Endothelial cell of umbilical vein (primary cell): Measurements from ENCODE around the gene GDPD4. TPM values are rescaled to one million over a fixed set of nuclear protein-coding genes. Genes with fewer than 3 reads are reported as not detected.

Experiments
- BruUV-seq: library from RNA; stranded (reverse); fragments of 400-500 nt; replicated peaks from 2 replicates; lab custom pipeline; 2021; lab: Mats Ljungman, UMichigan
- CTCF ChIA-PET: fragments of 300-600, 350-600 bp; sonication (Branson Sonifier 250); formaldehyde crosslinking; loops from one replicate; lab custom pipeline; 2021; ENCODE audit warnings: antibody characterized with exemption, inconsistent platforms; lab: Charles Lee
- POLR2A ChIA-PET: fragments of 300-600, 350-600 bp; sonication (Branson Sonifier 250); formaldehyde crosslinking; loops from one replicate; lab custom pipeline; 2021; ENCODE audit warnings: antibody characterized with exemption, inconsistent platforms; lab: Charles Lee
- DNase-seq: peaks from one replicate; pipeline ENCODE4 v3.0.0-alpha.2; 2011; ENCODE audit warnings: low read depth, low spot score
- FAIRE-seq: peaks from 2 replicates; lab custom pipeline; 2011; peaks lifted over from hg19 to GRCh38; lab: Jason Lieb, UNC
- H2AFZ ChIP-seq: 2 replicates; pipeline ENCODE4 v1.6.0; 2012; ENCODE audit warnings: low read depth, low read length, control low read depth, inconsistent platforms
- H3K27ac ChIP-seq: 2 replicates; pipeline ENCODE4 v1.5.1; 2011; ENCODE audit warnings: low read depth, mild to moderate bottlenecking, control low read depth, low read length, moderate library complexity; ENCODE audit not compliant: insufficient read depth
- H3K27me3 ChIP-seq, 2 experiments: 2 replicates each; pipeline versions ENCODE4 v1.6.0 to v1.6.1; 2011; ENCODE audit warnings: low read length in 2 of 2, mixed read lengths in 1 of 2; ENCODE audit not compliant: control insufficient read depth in 2 of 2, insufficient read depth in 2 of 2
- H3K36me3 ChIP-seq, 2 experiments: 2 replicates in 1 of 2; 3 replicates in 1 of 2; pipeline ENCODE4 v1.5.1; 2011; ENCODE audit warnings: low read length in 2 of 2, mild to moderate bottlenecking in 1 of 2, moderate library complexity in 1 of 2; ENCODE audit not compliant: control insufficient read depth in 2 of 2, insufficient read depth in 2 of 2; ENCODE audit errors: extremely low read depth in 1 of 2
- H3K4me1 ChIP-seq: 3 replicates; pipeline ENCODE4 v1.5.1; 2011; ENCODE audit warnings: mild to moderate bottlenecking, low read length; ENCODE audit not compliant: control insufficient read depth, insufficient read depth; ENCODE audit errors: extremely low read depth
- H3K4me2 ChIP-seq: 2 replicates; pipeline ENCODE4 v1.6.1; 2011; ENCODE audit warnings: low read length, control low read depth, mixed read lengths; ENCODE audit not compliant: insufficient read depth
- H3K4me3 ChIP-seq, 3 experiments: fragments of 200-600 bp in 1 of 3; sonication (generic), shearing (Covaris generic) in 1 of 3; replicated peaks in 1 of 3; 2 replicates each; pipeline ENCODE4 v1.5.1; 2011 to 2016; ENCODE audit warnings: control low read depth in 3 of 3, low read length in 3 of 3, mild to moderate bottlenecking in 2 of 3, inconsistent platforms in 1 of 3, low read depth in 1 of 3, moderate library complexity in 1 of 3; ENCODE audit not compliant: insufficient read depth in 1 of 3
- H3K79me2 ChIP-seq: 2 replicates; pipeline ENCODE4 v1.6.0; 2012; ENCODE audit warnings: low read length, inconsistent platforms; ENCODE audit not compliant: control insufficient read depth, insufficient read depth
- H3K9ac ChIP-seq: replicated peaks from 2 replicates; pipeline ENCODE3; 2011; ENCODE audit warnings: low read length, control low read depth; ENCODE audit not compliant: insufficient read depth; ENCODE audit errors: extremely low read depth
- H3K9me1 ChIP-seq: replicated peaks from 3 replicates; pipeline ENCODE4 v1.6.0; 2011; ENCODE audit warnings: mild to moderate bottlenecking, low read length; ENCODE audit not compliant: control insufficient read depth, insufficient read depth; ENCODE audit errors: extremely low read depth
- H3K9me3 ChIP-seq: replicated peaks from 2 replicates; pipeline ENCODE4 v1.5.1; 2012; ENCODE audit warnings: low read length, inconsistent platforms; ENCODE audit not compliant: control insufficient read depth, insufficient read depth
- H4K20me1 ChIP-seq: replicated peaks from 2 replicates; pipeline ENCODE3; 2011; ENCODE audit warnings: mild to moderate bottlenecking, low read length; ENCODE audit not compliant: control insufficient read depth, insufficient read depth; ENCODE audit errors: extremely low read depth
- EZH2 ChIP-seq: IDR thresholded peaks from 2 replicates; pipeline ENCODE4 v1.6.1; 2012; ENCODE audit warnings: borderline replicate concordance, low read depth, mild to moderate bottlenecking, moderate library complexity, low read length, inconsistent platforms; ENCODE audit not compliant: severe bottlenecking
- FOS ChIP-seq: IDR thresholded peaks from 2 replicates; pipeline ENCODE4 v1.6.1; 2011; ENCODE audit warnings: mild to moderate bottlenecking, low read length, moderate library complexity, borderline replicate concordance; ENCODE audit not compliant: insufficient read depth
- GATA2 ChIP-seq: IDR thresholded peaks from 2 replicates; pipeline ENCODE4 v1.7.0; 2011; ENCODE audit warnings: low read depth, mild to moderate bottlenecking, moderate library complexity, mixed read lengths, low read length; ENCODE audit not compliant: insufficient read length, insufficient read depth
- JUN ChIP-seq: IDR thresholded peaks from 2 replicates; pipeline ENCODE4 v1.6.1; 2011; ENCODE audit warnings: borderline replicate concordance, low read depth; ENCODE audit not compliant: insufficient read length, insufficient read depth
- MAX ChIP-seq: IDR thresholded peaks from 2 replicates; pipeline ENCODE4 v1.6.1; 2011; ENCODE audit not compliant: insufficient read depth, insufficient read length
- MYC ChIP-seq: IDR thresholded peaks from one replicate; pipeline ENCODE4 v1.6.1; 2011; ENCODE audit warnings: mild to moderate bottlenecking, low read depth, low read length
- POLR2A ChIP-seq: IDR thresholded peaks from 2 replicates; pipeline ENCODE4 v1.6.1; 2012; ENCODE audit warnings: low read depth, mild to moderate bottlenecking, control low read depth, low read length
- POLR2AphosphoS5 ChIP-seq: IDR thresholded peaks from 2 replicates; pipeline ENCODE4 v1.6.1; 2012; ENCODE audit warnings: low read depth, mild to moderate bottlenecking, control low read depth, low read length, moderate library complexity; ENCODE audit not compliant: insufficient read depth
- dilution Hi-C: fragments of 300-500 bp; cut with MboI; formaldehyde crosslinking; loops from one replicate; pipeline ENCODE4 v1.15.0; 2019; ENCODE audit warnings: low sequenced_read_pairs; ENCODE audit not compliant: extremely low pct_ligation_motif_present
- intact Hi-C: fragments of 100-400 bp; cut with micrococcal nuclease; formaldehyde crosslinking; loops from one replicate; pipeline ENCODE4 v1.10.0; 2022
- polyA plus RNA-seq, 4 experiments: library from polyadenylated mRNA; depleted of rRNA in 3 of 4; stranded (reverse) in 3 of 4; unstranded in 1 of 4; fragments of >200 nt; gene quantifications; 2 replicates each; pipeline versions ENCODE4 v1.2.1 to v1.2.3, GENCODE V29; 2011 to 2012; ENCODE audit warnings: missing spikeins in 1 of 4
- total RNA-seq: library from RNA; stranded (reverse); gene quantifications from 2 replicates; pipeline ENCODE4 v1.2.3, GENCODE V29; 2021
- TF ChIP-seq, protein P1 (sequence below), 2 donors: IDR thresholded peaks; 1 replicate in 1 of 2; 2 replicates in 1 of 2; pipeline ENCODE4 v1.5.1; 2011; ENCODE audit warnings: low read length in 2 of 2, mild to moderate bottlenecking in 2 of 2, moderate library complexity in 2 of 2, control low read depth in 1 of 2, inconsistent platforms in 1 of 2, low read depth in 1 of 2; ENCODE audit not compliant: insufficient read depth in 1 of 2; ENCODE audit errors: extremely low read depth in 1 of 2

GDPD4 gene
- total and polyA plus RNA-seq, 2 donors (not counting 3 experiments of a cell fraction or from before 2014, with no cell fraction given): not detected

- intact Hi-C loops: no loop called here
- DNase-seq (no peak), FAIRE-seq (no peak)
- no peak for TF ChIP-seq MAX
- TF ChIP-seq MYC: no peak
- TF ChIP-seq FOS: no peak
- TF ChIP-seq EZH2: no peak
- TF ChIP-seq JUN: no peak
- TF ChIP-seq POLR2AphosphoS5: no peak
- TF ChIP-seq POLR2A: no peak
- TF ChIP-seq GATA2: no peak
- TF ChIP-seq, protein P1, sequence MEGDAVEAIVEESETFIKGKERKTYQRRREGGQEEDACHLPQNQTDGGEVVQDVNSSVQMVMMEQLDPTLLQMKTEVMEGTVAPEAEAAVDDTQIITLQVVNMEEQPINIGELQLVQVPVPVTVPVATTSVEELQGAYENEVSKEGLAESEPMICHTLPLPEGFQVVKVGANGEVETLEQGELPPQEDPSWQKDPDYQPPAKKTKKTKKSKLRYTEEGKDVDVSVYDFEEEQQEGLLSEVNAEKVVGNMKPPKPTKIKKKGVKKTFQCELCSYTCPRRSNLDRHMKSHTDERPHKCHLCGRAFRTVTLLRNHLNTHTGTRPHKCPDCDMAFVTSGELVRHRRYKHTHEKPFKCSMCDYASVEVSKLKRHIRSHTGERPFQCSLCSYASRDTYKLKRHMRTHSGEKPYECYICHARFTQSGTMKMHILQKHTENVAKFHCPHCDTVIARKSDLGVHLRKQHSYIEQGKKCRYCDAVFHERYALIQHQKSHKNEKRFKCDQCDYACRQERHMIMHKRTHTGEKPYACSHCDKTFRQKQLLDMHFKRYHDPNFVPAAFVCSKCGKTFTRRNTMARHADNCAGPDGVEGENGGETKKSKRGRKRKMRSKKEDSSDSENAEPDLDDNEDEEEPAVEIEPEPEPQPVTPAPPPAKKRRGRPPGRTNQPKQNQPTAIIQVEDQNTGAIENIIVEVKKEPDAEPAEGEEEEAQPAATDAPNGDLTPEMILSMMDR (IDR thresholded peaks at IDR 0.05; ENCODE audit: extremely low read depth in 1 of 2, insufficient read depth in 1 of 2, low read depth in 1 of 2, low read length in 2 of 2): no peak
- H3K9me1 ChIP-seq: no peaks in the 10 kb centered on the region
- H3K4me1 ChIP-seq: peaks cover 9% of the 10 kb centered on the region
- H3K4me2 ChIP-seq: no peak overlapping the region
- CTCF ChIA-PET: interaction anchor here (1.3 to 4.6 kb wide), 2 partner anchors 50 kb away, joined by 3 to 32 read pairs; partner anchors contain the start of gene MYO7A
- no peak overlapping the region for H3K27ac ChIP-seq
- no peaks in the 10 kb centered on the region for H3K27me3 ChIP-seq
- H3K79me2 ChIP-seq: no peaks in the 10 kb centered on the region
- dilution Hi-C loops: no loop called here
- H3K9ac ChIP-seq: no peak overlapping the region
- H3K36me3 ChIP-seq: no peaks in the 10 kb centered on the region
- POLR2A ChIA-PET: no interaction called here
- H2AFZ ChIP-seq: no peak overlapping the region
- BruUV-seq: no TSS peak
- no peaks in the 10 kb centered on the region for H4K20me1 ChIP-seq
- H3K4me3 ChIP-seq: no peak overlapping the region
- H3K9me3 ChIP-seq: no peaks in the 10 kb centered on the region
Observed at GRCh38 chr11:77176996-77177395, 124.5 kb downstream of the GDPD4 start.
